A673 (cell line): ENCODE results near the gene GNAT1.

Experiments used
- EZH2 ChIP-seq: fragments of 200-600 bp; sonication (generic); IDR thresholded peaks from 2 replicates; pipeline ENCODE4 v1.6.1; 2017; ENCODE audit warnings: borderline replicate concordance, low read depth, mild to moderate bottlenecking, mixed read lengths, antibody characterized with exemption, low read length; ENCODE audit not compliant: poor library complexity, severe bottlenecking
- TF ChIP-seq, protein P1 (sequence below): fragments of 300-800, 200-600 bp; sonication (generic); conservative IDR thresholded peaks from 2 replicates; pipeline ENCODE4 v1.5.1; 2017; ENCODE audit warnings: low read depth, mild to moderate bottlenecking, antibody characterized with exemption, low read length, moderate library complexity, mixed read lengths

- no peak for TF ChIP-seq EZH2
- TF ChIP-seq, protein P1, sequence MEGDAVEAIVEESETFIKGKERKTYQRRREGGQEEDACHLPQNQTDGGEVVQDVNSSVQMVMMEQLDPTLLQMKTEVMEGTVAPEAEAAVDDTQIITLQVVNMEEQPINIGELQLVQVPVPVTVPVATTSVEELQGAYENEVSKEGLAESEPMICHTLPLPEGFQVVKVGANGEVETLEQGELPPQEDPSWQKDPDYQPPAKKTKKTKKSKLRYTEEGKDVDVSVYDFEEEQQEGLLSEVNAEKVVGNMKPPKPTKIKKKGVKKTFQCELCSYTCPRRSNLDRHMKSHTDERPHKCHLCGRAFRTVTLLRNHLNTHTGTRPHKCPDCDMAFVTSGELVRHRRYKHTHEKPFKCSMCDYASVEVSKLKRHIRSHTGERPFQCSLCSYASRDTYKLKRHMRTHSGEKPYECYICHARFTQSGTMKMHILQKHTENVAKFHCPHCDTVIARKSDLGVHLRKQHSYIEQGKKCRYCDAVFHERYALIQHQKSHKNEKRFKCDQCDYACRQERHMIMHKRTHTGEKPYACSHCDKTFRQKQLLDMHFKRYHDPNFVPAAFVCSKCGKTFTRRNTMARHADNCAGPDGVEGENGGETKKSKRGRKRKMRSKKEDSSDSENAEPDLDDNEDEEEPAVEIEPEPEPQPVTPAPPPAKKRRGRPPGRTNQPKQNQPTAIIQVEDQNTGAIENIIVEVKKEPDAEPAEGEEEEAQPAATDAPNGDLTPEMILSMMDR: no peak
Observed at GRCh38 chr3:50205413-50206276, 14.2 kb downstream of the GNAT1 start.
